ENCODE results near the gene COQ6.
"Not testable (repeated sequence)": the region's sequence is repeated elsewhere in the genome, so short reads cannot be mapped to it uniquely, and the experiment has no call there.

The COQ6 gene

GRCh38 chr14:73949752-73950734 lies at the start of gene COQ6, which contains the start of gene FAM161B:
COQ6 (plus strand) TSS chr14:73950302; CDS start chr14:73950333, 31 bp downstream.
FAM161B (minus strand) TSS chr14:73950094; CDS start chr14:73950026, 68 bp downstream.
- peak within 1 kb of the TSS; percentile 86 for H3K27ac ChIP-seq
- no peak for TF ChIP-seq ZFX (IDR thresholded peaks at IDR 0.05; ENCODE audit: borderline replicate concordance)
- TF ChIP-seq, protein P1, sequence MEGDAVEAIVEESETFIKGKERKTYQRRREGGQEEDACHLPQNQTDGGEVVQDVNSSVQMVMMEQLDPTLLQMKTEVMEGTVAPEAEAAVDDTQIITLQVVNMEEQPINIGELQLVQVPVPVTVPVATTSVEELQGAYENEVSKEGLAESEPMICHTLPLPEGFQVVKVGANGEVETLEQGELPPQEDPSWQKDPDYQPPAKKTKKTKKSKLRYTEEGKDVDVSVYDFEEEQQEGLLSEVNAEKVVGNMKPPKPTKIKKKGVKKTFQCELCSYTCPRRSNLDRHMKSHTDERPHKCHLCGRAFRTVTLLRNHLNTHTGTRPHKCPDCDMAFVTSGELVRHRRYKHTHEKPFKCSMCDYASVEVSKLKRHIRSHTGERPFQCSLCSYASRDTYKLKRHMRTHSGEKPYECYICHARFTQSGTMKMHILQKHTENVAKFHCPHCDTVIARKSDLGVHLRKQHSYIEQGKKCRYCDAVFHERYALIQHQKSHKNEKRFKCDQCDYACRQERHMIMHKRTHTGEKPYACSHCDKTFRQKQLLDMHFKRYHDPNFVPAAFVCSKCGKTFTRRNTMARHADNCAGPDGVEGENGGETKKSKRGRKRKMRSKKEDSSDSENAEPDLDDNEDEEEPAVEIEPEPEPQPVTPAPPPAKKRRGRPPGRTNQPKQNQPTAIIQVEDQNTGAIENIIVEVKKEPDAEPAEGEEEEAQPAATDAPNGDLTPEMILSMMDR (IDR thresholded peaks at IDR 0.05): 0 out of 2 replicates have a peak, but pooled peaks have one; percentile 6

GRCh38 chr14:73903028-73903427 lies 47.1 kb upstream of the COQ6 start:
- no peak for TF ChIP-seq ZFX (IDR thresholded peaks at IDR 0.05; ENCODE audit: borderline replicate concordance)
- TF ChIP-seq, protein P1 (IDR thresholded peaks at IDR 0.05): no peak

DNA sequence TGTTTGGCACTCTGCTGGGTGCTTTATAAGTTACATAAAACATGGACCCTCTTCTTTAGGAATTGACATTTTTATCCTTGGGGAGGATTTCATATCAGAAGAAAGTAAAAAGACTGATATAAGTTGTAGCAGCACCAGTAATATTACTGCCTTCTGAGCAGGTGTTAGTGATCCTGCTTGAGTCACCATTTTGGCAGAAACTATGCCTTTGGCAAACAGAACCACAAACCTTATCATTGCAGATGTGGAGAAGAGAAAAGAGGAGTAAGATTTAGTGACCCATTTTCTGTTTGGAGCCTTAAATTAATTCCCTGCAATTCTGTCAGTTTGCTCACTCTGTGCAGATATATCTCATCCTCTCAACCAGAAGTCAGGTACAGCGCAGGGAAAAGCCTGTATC lies 40.4 kb upstream of the COQ6 start:
- no peak for TF ChIP-seq ZFX (IDR thresholded peaks at IDR 0.05; ENCODE audit: borderline replicate concordance)
- TF ChIP-seq, protein P1 (IDR thresholded peaks at IDR 0.05): no peak
- no peak overlapping the region for H3K27ac ChIP-seq

More at GRCh38 chr14:73903028-73903427, 47.1 kb upstream of the COQ6 start:
- no peak overlapping the region for H3K27ac ChIP-seq

GRCh38 chr14:73913256-73913655 lies 36.8 kb upstream of the COQ6 start:
- no peak overlapping the region for H3K27ac ChIP-seq
- no peak for TF ChIP-seq ZFX (IDR thresholded peaks at IDR 0.05; ENCODE audit: borderline replicate concordance)
- TF ChIP-seq, protein P1 (IDR thresholded peaks at IDR 0.05): no peak

DNA sequence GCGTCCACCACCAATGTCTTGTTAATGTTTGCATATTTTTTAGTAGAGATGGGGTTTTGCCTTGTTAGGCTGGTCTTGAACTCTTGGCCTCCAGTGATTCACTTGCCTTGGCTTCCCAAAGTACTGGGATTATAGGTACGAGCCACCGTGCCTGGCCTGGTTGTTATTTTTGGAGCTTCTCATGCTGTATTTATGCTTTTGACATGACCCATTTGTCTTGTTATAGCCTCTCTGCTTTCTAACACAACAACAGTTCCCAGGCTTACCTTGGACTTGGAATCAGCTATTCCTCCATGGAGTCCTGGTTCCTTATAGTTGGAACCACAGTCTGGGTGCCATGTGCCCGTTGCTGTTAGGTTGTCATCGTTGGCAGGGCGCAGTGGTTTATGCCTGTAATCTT lies 33.8 kb upstream of the COQ6 start:
- H3K27ac ChIP-seq: no peak overlapping the region
- no peak for TF ChIP-seq ZFX (IDR thresholded peaks at IDR 0.05; ENCODE audit: borderline replicate concordance)
- TF ChIP-seq, protein P1 (IDR thresholded peaks at IDR 0.05): no peak

DNA sequence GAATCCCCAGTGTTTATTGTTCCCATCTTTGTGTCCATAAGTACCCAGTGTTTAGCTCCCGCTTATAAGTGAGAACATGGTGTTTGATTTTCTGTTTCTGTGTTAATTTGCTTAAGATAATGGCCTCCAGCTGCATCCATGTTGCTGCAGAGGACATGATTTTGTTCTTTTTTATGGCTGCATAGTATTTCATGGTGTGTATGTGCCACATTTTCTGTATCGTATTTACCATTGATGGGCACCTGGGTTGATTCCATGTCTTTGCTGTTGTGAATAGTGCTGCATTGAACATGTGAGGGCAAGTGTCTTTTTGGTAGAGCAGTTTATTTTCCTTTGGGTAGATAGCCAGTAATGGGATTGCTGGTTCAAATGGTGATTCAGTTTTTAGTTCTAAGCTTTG lies 30.6 kb upstream of the COQ6 start:
- not testable (repeated sequence) for H3K27ac ChIP-seq

GRCh38 chr14:73924337-73924736 lies 25.8 kb upstream of the COQ6 start:
- H3K27ac ChIP-seq: no peak overlapping the region
- TF ChIP-seq, protein P1 (IDR thresholded peaks at IDR 0.05): no peak
- TF ChIP-seq ZFX (IDR thresholded peaks at IDR 0.05; ENCODE audit: borderline replicate concordance): no peak

Measured in 22Rv1 (cell line).